IMR-90 (cell line): ENCODE measurements around the gene SLAMF8. TPM values are rescaled to one million over a fixed set of nuclear protein-coding genes. Genes with fewer than 3 reads are reported as not detected.

Experiments
- ATAC-seq: fragments of 200-7000 bp; cut with Tn5 transposase; 2 replicates; pipeline ENCODE4 v1.9.1; 2020; ENCODE audit warnings: low read depth, mild to moderate bottlenecking, moderate library complexity
- BruUV-seq: library from RNA; stranded (reverse); fragments of 400-500 nt; replicated peaks from 2 replicates; lab custom pipeline; 2021; lab: Mats Ljungman, UMichigan
- CTCF ChIA-PET: fragments of 300-600 bp; formaldehyde crosslinking; extraction: SDS; loops from one replicate; lab custom pipeline; 2021; ENCODE audit warnings: antibody characterized with exemption; lab: Yijun Ruan, JAX
- POLR2A ChIA-PET: fragments of 300-600 bp; sonication (Branson Sonifier 250); formaldehyde crosslinking; loops from one replicate; lab custom pipeline; 2022; ENCODE audit warnings: antibody characterized with exemption; ENCODE audit not compliant: unreplicated experiment; lab: Charles Lee
- DNase-seq: peaks from one replicate; pipeline ENCODE4 v3.0.0; 2013
- H2AFZ ChIP-seq: replicated peaks from 2 replicates; pipeline ENCODE3; 2013; ENCODE audit warnings: low read length, mild to moderate bottlenecking; ENCODE audit not compliant: poor library complexity
- H2AK5ac ChIP-seq: 2 replicates; pipeline ENCODE4 v1.6.1; 2013; ENCODE audit warnings: low read depth, low read length, inconsistent platforms
- H2AK9ac ChIP-seq: replicated peaks from 2 replicates; pipeline ENCODE3; 2013; ENCODE audit warnings: mild to moderate bottlenecking, low read depth, low read length, moderate library complexity; ENCODE audit not compliant: poor library complexity
- H2BK120ac ChIP-seq: 2 replicates; pipeline ENCODE4 v1.6.1; 2013; ENCODE audit warnings: low read depth, low read length, inconsistent platforms
- H2BK15ac ChIP-seq: 3 replicates; pipeline ENCODE4 v1.6.1; 2013; ENCODE audit warnings: low read depth, low read length, inconsistent platforms
- H2BK20ac ChIP-seq: 2 replicates; pipeline ENCODE4 v1.6.1; 2013; ENCODE audit warnings: low read depth, mild to moderate bottlenecking, inconsistent platforms, low read length, moderate library complexity
- H2BK5ac ChIP-seq: 2 replicates; pipeline ENCODE4 v1.6.1; 2013; ENCODE audit warnings: mild to moderate bottlenecking, low read depth, low read length, inconsistent platforms; ENCODE audit not compliant: poor library complexity, severe bottlenecking
- H3K14ac ChIP-seq: replicated peaks from 2 replicates; pipeline ENCODE4 v1.6.1; 2013; ENCODE audit warnings: low read depth, low read length, inconsistent platforms
- H3K18ac ChIP-seq: 2 replicates; pipeline ENCODE4 v1.6.1; 2013; ENCODE audit warnings: low read depth, low read length, control low read depth
- H3K23ac ChIP-seq: 2 replicates; pipeline ENCODE4 v1.6.1; 2013; ENCODE audit warnings: low read depth, low read length, inconsistent platforms
- H3K27ac ChIP-seq: 2 replicates; pipeline ENCODE4 v1.5.1; 2013; ENCODE audit warnings: mild to moderate bottlenecking, control low read depth, low read length; ENCODE audit not compliant: insufficient read depth
- H3K27me3 ChIP-seq: 2 replicates; pipeline ENCODE4 v1.6.1; 2013; ENCODE audit warnings: low read length; ENCODE audit not compliant: control insufficient read depth, insufficient read depth
- H3K36me3 ChIP-seq: 2 replicates; pipeline ENCODE4 v1.6.1; 2013; ENCODE audit warnings: low read length, mixed read lengths; ENCODE audit not compliant: control insufficient read depth, insufficient read depth
- H3K4ac ChIP-seq: 2 replicates; pipeline ENCODE4 v1.6.1; 2013; ENCODE audit warnings: low read depth, low read length, inconsistent platforms
- H3K4me1 ChIP-seq: 2 replicates; pipeline ENCODE4 v1.6.1; 2013; ENCODE audit warnings: low read length, mixed read lengths; ENCODE audit not compliant: control insufficient read depth, insufficient read depth
- H3K4me2 ChIP-seq: 2 replicates; pipeline ENCODE4 v1.6.1; 2013; ENCODE audit warnings: low read depth, mild to moderate bottlenecking, control low read depth, low read length, moderate library complexity
- H3K4me3 ChIP-seq: 2 replicates; pipeline ENCODE4 v1.5.1; 2013; ENCODE audit warnings: low read depth, mild to moderate bottlenecking, control low read depth, low read length, moderate library complexity; ENCODE audit not compliant: insufficient read depth
- H3K56ac ChIP-seq: 2 replicates; pipeline ENCODE4 v1.6.1; 2013; ENCODE audit warnings: low read length, inconsistent platforms; ENCODE audit not compliant: insufficient read depth; ENCODE audit errors: extremely low read depth
- H3K79me1 ChIP-seq, 2 experiments: 2 replicates each; pipeline ENCODE4 v1.6.1; 2013; ENCODE audit warnings: low read length in 2 of 2, inconsistent platforms in 1 of 2, low read depth in 1 of 2
- H3K9ac ChIP-seq: 2 replicates; pipeline ENCODE4 v1.6.1; 2013; ENCODE audit warnings: low read depth, low read length, control low read depth
- H3K9me1 ChIP-seq: 2 replicates; pipeline ENCODE4 v1.6.1; 2013; ENCODE audit warnings: low read length, inconsistent platforms; ENCODE audit not compliant: insufficient read depth
- H3K9me3 ChIP-seq: 2 replicates; pipeline ENCODE4 v1.6.1; 2013; ENCODE audit warnings: low read length; ENCODE audit not compliant: control insufficient read depth, insufficient read depth
- H4K20me1 ChIP-seq: 2 replicates; pipeline ENCODE4 v1.6.1; 2013; ENCODE audit warnings: low read length, inconsistent platforms; ENCODE audit not compliant: insufficient read depth
- H4K5ac ChIP-seq: 2 replicates; pipeline ENCODE4 v1.6.1; 2013; ENCODE audit warnings: mild to moderate bottlenecking, low read depth, low read length, control low read depth
- H4K8ac ChIP-seq, 2 experiments: 2 replicates each; pipeline ENCODE4 v1.6.1; 2013; ENCODE audit warnings: low read depth in 2 of 2, low read length in 2 of 2, control low read depth in 1 of 2, inconsistent platforms in 1 of 2
- H4K91ac ChIP-seq: 2 replicates; pipeline ENCODE4 v1.6.1; 2013; ENCODE audit warnings: low read depth, low read length, inconsistent platforms; ENCODE audit not compliant: insufficient read depth
- BHLHE40 ChIP-seq: fragments of 150-350 bp; IDR thresholded peaks from 2 replicates; pipeline ENCODE4 v1.6.1; 2016; ENCODE audit warnings: mild to moderate bottlenecking, low read depth, low read length
- CEBPB ChIP-seq: IDR thresholded peaks from 2 replicates; pipeline ENCODE4 v1.6.1; 2012; ENCODE audit warnings: low read depth, low read length, improper control_type of control experiment
- CHD1 ChIP-seq: IDR thresholded peaks from 2 replicates; pipeline ENCODE4 v1.6.1; 2012; ENCODE audit warnings: low read depth, low read length, improper control_type of control experiment
- FOS ChIP-seq: fragments of 150-350 bp; IDR thresholded peaks from 2 replicates; pipeline ENCODE4 v1.6.1; 2016; ENCODE audit warnings: low read depth, low read length
- MAFK ChIP-seq: IDR thresholded peaks from 2 replicates; pipeline ENCODE4 v1.6.1; 2012; ENCODE audit warnings: low read depth, low read length, improper control_type of control experiment
- MAZ ChIP-seq: IDR thresholded peaks from 2 replicates; pipeline ENCODE4 v1.6.1; 2012; ENCODE audit warnings: low read depth, mild to moderate bottlenecking, low read length, improper control_type of control experiment, moderate library complexity, borderline replicate concordance
- MXI1 ChIP-seq: IDR thresholded peaks from 2 replicates; pipeline ENCODE4 v1.6.1; 2012; ENCODE audit warnings: low read depth, mild to moderate bottlenecking, low read length, moderate library complexity, borderline replicate concordance
- NFE2L2 ChIP-seq: fragments of 150-350 bp; IDR thresholded peaks from 2 replicates; pipeline ENCODE4 v1.6.1; 2016; ENCODE audit warnings: low read depth, mild to moderate bottlenecking, low read length
- POLR2A ChIP-seq: IDR thresholded peaks from 2 replicates; pipeline ENCODE4 v1.6.1; 2012; ENCODE audit warnings: mild to moderate bottlenecking, low read depth, low read length
- RFX5 ChIP-seq: IDR thresholded peaks from 2 replicates; pipeline ENCODE4 v1.8.0; 2012; ENCODE audit warnings: low read depth, mild to moderate bottlenecking, low read length, moderate library complexity
- SMC3 ChIP-seq: fragments of 150-350 bp; IDR thresholded peaks from 2 replicates; pipeline ENCODE4 v1.6.1; 2016; ENCODE audit warnings: low read depth, mild to moderate bottlenecking, antibody characterized with exemption, low read length, moderate library complexity
- WGBS, 2 experiments: methylation state at CpG; one replicate each; pipeline versions ENCODE4 v1.1.5 to v1.1.7; 2013; ENCODE audit warnings: missing lambda C conversion rate in 2 of 2; ENCODE audit not compliant: insufficient read length in 1 of 2; ENCODE audit errors: extremely low coverage in 2 of 2; 5-methylcytosine and 5-hydroxymethylcytosine counted together
- dilution Hi-C: fragments of 300-500 bp; cut with HindIII; formaldehyde crosslinking; loops from one replicate; pipeline ENCODE4 v1.14.3; 2018; ENCODE audit warnings: low sequenced_read_pairs; ENCODE audit not compliant: unreplicated experiment
- in situ Hi-C: fragments of 300-500 bp; cut with MboI; formaldehyde crosslinking; loops from 3 replicates; pipeline ENCODE4 v1.14.3; 2019; ENCODE audit warnings: low sequenced_read_pairs, inconsistent platforms, mixed read lengths
- intact Hi-C: fragments of 100-400 bp; cut with micrococcal nuclease; formaldehyde crosslinking; loops from 2 replicates; pipeline ENCODE4 v1.10.0; 2022
- polyA plus RNA-seq, 3 experiments: library from polyadenylated mRNA; depleted of rRNA; stranded (reverse); fragments of >200 nt; gene quantifications; 2 replicates each; pipeline ENCODE4 v1.2.3, GENCODE V29; 2012; ENCODE audit warnings: low replicate concordance in 1 of 3
- total RNA-seq: library from RNA; depleted of rRNA; stranded (reverse); fragments of >200 nt; gene quantifications from 2 replicates; pipeline ENCODE4 v1.2.3, GENCODE V29; 2012
- TF ChIP-seq, protein P1 (sequence below): fragments of 150-350 bp; IDR thresholded peaks from 2 replicates; pipeline ENCODE4 v1.6.1; 2017; ENCODE audit warnings: mild to moderate bottlenecking, antibody characterized with exemption, low read length, low read depth
- TF ChIP-seq, protein P2 (sequence below): fragments of 150-350 bp; IDR thresholded peaks from 2 replicates; pipeline ENCODE4 v1.6.1; 2016; ENCODE audit warnings: low read depth, mild to moderate bottlenecking, low read length, moderate library complexity, borderline replicate concordance
- TF ChIP-seq, protein P3 (sequence below): conservative IDR thresholded peaks from 2 replicates; pipeline ENCODE4 v1.5.1; 2012; ENCODE audit warnings: mild to moderate bottlenecking, low read depth, low read length, improper control_type of control experiment

The SLAMF8 gene
- total and polyA plus RNA-seq, 2 of the 4 experiments (the other 2 are of a cell fraction) = 0.07 TPM; not detected in 1

DNA sequence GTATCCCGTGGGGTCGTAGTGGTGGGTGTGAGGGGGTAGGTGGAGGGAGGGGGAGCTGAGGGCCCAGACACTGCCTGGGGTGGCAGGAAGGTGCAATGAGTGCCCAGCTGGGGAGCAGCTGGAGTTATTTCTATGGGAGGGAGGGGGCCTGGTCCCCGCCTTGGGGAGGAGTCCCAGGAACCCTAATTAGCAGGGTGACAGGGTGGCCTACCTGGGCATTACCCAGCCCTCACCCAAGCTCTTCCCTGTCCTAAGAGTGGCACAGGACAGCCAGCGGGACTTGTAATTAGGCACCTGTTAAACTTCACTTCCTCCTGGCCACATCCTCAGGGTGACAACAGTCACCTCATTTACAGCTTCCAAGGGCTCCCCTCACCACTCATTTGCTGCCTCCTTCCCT is 35.9 kb downstream of the SLAMF8 start, which contains the start of gene VSIG8:
VSIG8 (minus strand) TSS at position 101 of the 400 bp plus-strand sequence. CDS start 136 bp downstream, outside the sequence.
- dilution Hi-C loops = no loop called here

More for the DNA sequence above, 35.9 kb downstream of the SLAMF8 start, which contains the start of gene VSIG8:
- in situ Hi-C loops = no loop called here
- ChIA-PET POLR2A (no interaction called here), CTCF (no interaction called here)
- H2BK5ac ChIP-seq = no peak within 1 kb of the TSS
- no peak within 1 kb of the TSS for H3K9ac ChIP-seq
- no peak within 1 kb of the TSS for H4K5ac ChIP-seq
- ATAC-seq = no peak
- no peaks in the 10 kb centered on the region for H4K20me1 ChIP-seq
- no peaks in the 10 kb centered on the region; the same call in 1 of the 2 replicates for H3K4me1 ChIP-seq
- no peaks in the 10 kb centered on the region for H3K79me1 ChIP-seq
- H3K9me1 ChIP-seq = 0 out of 2 replicates have a peak, but pooled peaks cover 7% of the 10 kb centered on the region
- no peak for TF ChIP-seq CEBPB
- no peak for TF ChIP-seq MXI1
- no peak for TF ChIP-seq RFX5
- no peak for TF ChIP-seq POLR2A
- TF ChIP-seq, protein P1, sequence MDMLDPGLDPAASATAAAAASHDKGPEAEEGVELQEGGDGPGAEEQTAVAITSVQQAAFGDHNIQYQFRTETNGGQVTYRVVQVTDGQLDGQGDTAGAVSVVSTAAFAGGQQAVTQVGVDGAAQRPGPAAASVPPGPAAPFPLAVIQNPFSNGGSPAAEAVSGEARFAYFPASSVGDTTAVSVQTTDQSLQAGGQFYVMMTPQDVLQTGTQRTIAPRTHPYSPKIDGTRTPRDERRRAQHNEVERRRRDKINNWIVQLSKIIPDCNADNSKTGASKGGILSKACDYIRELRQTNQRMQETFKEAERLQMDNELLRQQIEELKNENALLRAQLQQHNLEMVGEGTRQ = no peak
- no peak for TF ChIP-seq MAZ
- TF ChIP-seq MAFK = no peak
- TF ChIP-seq, protein P2, sequence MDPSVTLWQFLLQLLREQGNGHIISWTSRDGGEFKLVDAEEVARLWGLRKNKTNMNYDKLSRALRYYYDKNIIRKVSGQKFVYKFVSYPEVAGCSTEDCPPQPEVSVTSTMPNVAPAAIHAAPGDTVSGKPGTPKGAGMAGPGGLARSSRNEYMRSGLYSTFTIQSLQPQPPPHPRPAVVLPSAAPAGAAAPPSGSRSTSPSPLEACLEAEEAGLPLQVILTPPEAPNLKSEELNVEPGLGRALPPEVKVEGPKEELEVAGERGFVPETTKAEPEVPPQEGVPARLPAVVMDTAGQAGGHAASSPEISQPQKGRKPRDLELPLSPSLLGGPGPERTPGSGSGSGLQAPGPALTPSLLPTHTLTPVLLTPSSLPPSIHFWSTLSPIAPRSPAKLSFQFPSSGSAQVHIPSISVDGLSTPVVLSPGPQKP = no peak
- TF ChIP-seq FOS = no peak
- no peak for TF ChIP-seq BHLHE40
- TF ChIP-seq CHD1 = no peak
- TF ChIP-seq SMC3 = no peak
- TF ChIP-seq, protein P3, sequence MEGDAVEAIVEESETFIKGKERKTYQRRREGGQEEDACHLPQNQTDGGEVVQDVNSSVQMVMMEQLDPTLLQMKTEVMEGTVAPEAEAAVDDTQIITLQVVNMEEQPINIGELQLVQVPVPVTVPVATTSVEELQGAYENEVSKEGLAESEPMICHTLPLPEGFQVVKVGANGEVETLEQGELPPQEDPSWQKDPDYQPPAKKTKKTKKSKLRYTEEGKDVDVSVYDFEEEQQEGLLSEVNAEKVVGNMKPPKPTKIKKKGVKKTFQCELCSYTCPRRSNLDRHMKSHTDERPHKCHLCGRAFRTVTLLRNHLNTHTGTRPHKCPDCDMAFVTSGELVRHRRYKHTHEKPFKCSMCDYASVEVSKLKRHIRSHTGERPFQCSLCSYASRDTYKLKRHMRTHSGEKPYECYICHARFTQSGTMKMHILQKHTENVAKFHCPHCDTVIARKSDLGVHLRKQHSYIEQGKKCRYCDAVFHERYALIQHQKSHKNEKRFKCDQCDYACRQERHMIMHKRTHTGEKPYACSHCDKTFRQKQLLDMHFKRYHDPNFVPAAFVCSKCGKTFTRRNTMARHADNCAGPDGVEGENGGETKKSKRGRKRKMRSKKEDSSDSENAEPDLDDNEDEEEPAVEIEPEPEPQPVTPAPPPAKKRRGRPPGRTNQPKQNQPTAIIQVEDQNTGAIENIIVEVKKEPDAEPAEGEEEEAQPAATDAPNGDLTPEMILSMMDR = no peak
- no peak for TF ChIP-seq NFE2L2
- no CpG with 5 or more reads among the region's 4 CpGs for WGBS, 2 experiments
- H3K9me3 ChIP-seq = no peaks in the 10 kb centered on the region
- H4K91ac ChIP-seq = no peak within 1 kb of the TSS
- no peak within 1 kb of the TSS for H4K8ac ChIP-seq
- H3K27ac ChIP-seq = no peak within 1 kb of the TSS
- H3K18ac ChIP-seq = no peak within 1 kb of the TSS
- no peak within 1 kb of the TSS for H3K4me2 ChIP-seq
- no peak within 1 kb of the TSS for H2AFZ ChIP-seq
- H2AK9ac ChIP-seq = no peak within 1 kb of the TSS
- H2AK5ac ChIP-seq = no peak within 1 kb of the TSS
- H3K23ac ChIP-seq = no peak within 1 kb of the TSS
- no peak within 1 kb of the TSS for H3K4ac ChIP-seq
- H3K56ac ChIP-seq = no peak within 1 kb of the TSS
- H3K36me3 ChIP-seq = no peaks in the 10 kb centered on the region
- intact Hi-C loops = no loop called here
- no peak within 1 kb of the TSS for H3K4me3 ChIP-seq
- peaks cover 2% of the 10 kb centered on the region; the same call in 1 of the 2 replicates for H3K27me3 ChIP-seq
- H2BK20ac ChIP-seq = no peak within 1 kb of the TSS
- no peak for DNase-seq
- H3K14ac ChIP-seq = no peak within 1 kb of the TSS
- H2BK15ac ChIP-seq = no peak within 1 kb of the TSS
- H2BK120ac ChIP-seq = no peak within 1 kb of the TSS
- BruUV-seq = no TSS peak
